ENCODE results near the gene SMIM13.

The SMIM13 gene

GRCh38 chr6:11098004-11098403, 4.4 kb downstream of the SMIM13 start:
- no peak for DNase-seq (ENCODE audit: low read depth, low spot score)
- no peak overlapping the region for H3K4me3 ChIP-seq (ENCODE audit: low read depth, low read length)
- in situ Hi-C loops (cut with HindIII; ENCODE audit: low sequenced_read_pairs) = no loop called here
- no peak for TF ChIP-seq CTCF (IDR thresholded peaks at IDR 0.05; ENCODE audit: low read depth, low read length)

GRCh38 chr6:11101417-11101816, 7.8 kb downstream of the SMIM13 start:
- no peak overlapping the region for H3K4me3 ChIP-seq (ENCODE audit: low read depth, low read length)
- TF ChIP-seq CTCF (IDR thresholded peaks at IDR 0.05; ENCODE audit: low read depth, low read length) = no peak
- in situ Hi-C loops (cut with HindIII; ENCODE audit: low sequenced_read_pairs) = no loop called here
- DNase-seq (ENCODE audit: low read depth, low spot score) = no peak

DNA sequence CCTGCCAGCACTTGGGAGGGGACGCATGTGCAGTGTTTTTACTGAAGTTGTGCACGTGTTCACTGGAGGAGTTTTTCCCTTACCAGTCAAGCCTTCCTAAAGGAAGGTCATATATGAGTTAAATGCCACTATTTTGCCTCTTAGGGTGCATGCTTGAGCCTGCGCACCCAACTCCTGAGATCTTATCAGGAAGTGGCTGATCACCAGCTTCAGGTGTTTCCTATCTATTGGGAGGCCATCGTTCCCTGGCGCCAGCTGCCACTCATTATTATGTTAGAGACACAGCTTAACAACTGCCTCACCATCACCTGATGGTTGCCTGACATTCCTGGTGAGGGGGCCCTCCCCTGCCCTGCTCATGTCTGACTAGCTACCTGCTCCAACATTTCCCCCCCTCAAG, 9.4 kb downstream of the SMIM13 start:
- no peak for DNase-seq (ENCODE audit: low read depth, low spot score)
- H3K4me3 ChIP-seq (ENCODE audit: low read depth, low read length) = no peak overlapping the region
- in situ Hi-C loops (cut with HindIII; ENCODE audit: low sequenced_read_pairs) = no loop called here
- no peak for TF ChIP-seq CTCF (IDR thresholded peaks at IDR 0.05; ENCODE audit: low read depth, low read length)

DNA sequence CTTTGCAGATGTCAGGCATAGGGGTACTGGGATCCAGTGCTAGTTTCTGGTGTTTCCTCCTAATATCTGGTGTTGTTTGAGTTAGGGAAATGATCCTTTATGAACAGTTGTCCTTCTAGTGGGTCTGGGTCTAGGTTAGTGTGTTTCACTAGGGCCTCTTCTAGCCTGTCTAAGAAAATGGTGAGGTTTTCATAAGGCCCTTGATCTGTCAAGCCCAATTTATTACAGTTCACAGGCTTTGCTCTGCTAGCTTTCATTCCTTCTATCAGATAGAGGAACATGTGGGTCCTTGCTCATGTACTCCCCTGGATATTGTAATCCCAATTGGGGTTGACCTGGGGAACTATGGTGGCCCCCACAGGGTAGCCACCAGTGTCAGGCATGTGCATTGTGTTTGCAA, 15.1 kb downstream of the SMIM13 start:
- in situ Hi-C loops (cut with HindIII; ENCODE audit: low sequenced_read_pairs) = no loop called here
- no peak for TF ChIP-seq CTCF (IDR thresholded peaks at IDR 0.05; ENCODE audit: low read depth, low read length)
- H3K4me3 ChIP-seq (ENCODE audit: low read depth, low read length) = no peak overlapping the region
- no peak for DNase-seq (ENCODE audit: low read depth, low spot score)

DNA sequence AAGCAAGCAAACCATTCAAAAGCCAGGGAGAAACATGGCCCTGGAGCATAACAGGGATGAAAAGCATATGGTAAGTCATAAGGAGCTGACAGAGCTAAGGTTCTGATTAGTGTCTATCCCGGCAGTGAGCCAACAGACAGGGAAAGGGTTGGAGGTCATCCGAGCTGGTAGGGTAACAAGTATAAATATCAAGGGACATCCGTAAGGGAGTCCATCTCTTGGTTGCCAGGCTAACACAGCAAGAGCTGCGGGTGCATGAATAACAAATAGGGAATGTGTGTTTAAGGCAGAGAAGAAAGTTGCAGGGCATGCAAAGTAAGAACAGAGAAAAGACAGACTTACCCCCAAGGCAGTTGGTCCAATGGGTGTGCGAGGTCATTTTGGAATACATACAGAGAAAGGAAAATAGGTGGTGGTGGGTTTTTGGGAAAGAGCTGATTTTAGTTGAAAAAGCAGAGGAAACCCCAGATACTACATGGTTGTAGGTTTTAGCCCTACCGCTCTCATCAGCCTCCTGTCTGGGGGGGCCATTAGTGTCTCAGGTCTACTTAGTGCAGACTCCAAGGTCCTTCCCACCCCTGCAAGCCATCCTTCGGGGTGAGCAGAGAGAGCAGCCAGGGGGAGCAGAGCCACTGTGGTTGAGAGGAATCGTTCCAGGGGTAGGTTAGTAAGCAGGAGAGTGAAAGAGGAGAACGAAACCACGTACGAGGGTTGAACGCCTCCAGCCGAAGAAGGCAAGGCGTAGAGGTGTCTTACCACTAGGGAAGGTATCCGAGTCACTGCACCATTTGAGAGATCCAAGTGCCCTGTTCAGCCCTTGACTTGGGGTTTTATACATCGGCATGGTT, 17.5 kb downstream of the SMIM13 start, which contains the start of gene ERVFRD-1:
ERVFRD-1 (minus strand) TSS at position 805 of the 848 bp plus-strand sequence. CDS start 6,415 bp downstream, outside the sequence.
- DNase-seq (ENCODE audit: low read depth, low spot score) = no peak

GRCh38 chr6:11111769-11112437, 18.3 kb downstream of the SMIM13 start:
- no peak overlapping the region for H3K4me3 ChIP-seq (ENCODE audit: low read depth, low read length)
- in situ Hi-C loops (cut with HindIII; ENCODE audit: low sequenced_read_pairs) = no loop called here
- DNase-seq (ENCODE audit: low read depth, low spot score) = no peak
- no peak for TF ChIP-seq CTCF (IDR thresholded peaks at IDR 0.05; ENCODE audit: low read depth, low read length)

More for the DNA sequence above, 17.5 kb downstream of the SMIM13 start, which contains the start of gene ERVFRD-1:
- H3K4me3 ChIP-seq (ENCODE audit: low read depth, low read length) = no peak within 1 kb of the TSS
- in situ Hi-C loops (cut with HindIII; ENCODE audit: low sequenced_read_pairs) = no loop called here
- no peak for TF ChIP-seq CTCF (IDR thresholded peaks at IDR 0.05; ENCODE audit: low read depth, low read length)

All from astrocyte of the spinal cord (primary cell).